ENCODE measurements around the gene EEF1A1. TPM values are rescaled to one million over a fixed set of nuclear protein-coding genes. Genes with fewer than 3 reads are reported as not detected.
"Not testable (repeated sequence)": the region's sequence is repeated elsewhere in the genome, so short reads cannot be mapped to it uniquely, and the experiment has no call there.

EEF1A1 gene
- total RNA-seq (1,000 to 10,000 TPM; 8,526 to 8,727 TPM), polyA plus RNA-seq (10,611 TPM)

- DNase-seq: peak; percentile 99 to 100 (median 99)
- peaks cover 64 to 71% (median 64%) of the 10 kb centered on the region in 3 donors for H3K4me1 Mint-ChIP-seq
- H3K27ac Mint-ChIP-seq: peak within 1 kb of the TSS; percentile 92 to 99 (median 99)
- peaks cover 0 to 11% of the 10 kb centered on the region in 2 donors for H3K27me3 Mint-ChIP-seq
- Histone ChIP-seq H3K27ac (ENCODE audit: low read depth, low read length) (peak within 1 kb of the TSS; percentile 100), H3K9me3 (ENCODE audit: low read length) (no peaks in the 10 kb centered on the region), H3K36me3 (ENCODE audit: insufficient read depth, low read length) (peaks cover 40% of the 10 kb centered on the region), H3K4me3 (ENCODE audit: low read length) (peak within 1 kb of the TSS; percentile 98), H3K27me3 (ENCODE audit: insufficient read depth, low read length, poor library complexity, severe bottlenecking) (no peaks in the 10 kb centered on the region), H3K4me1 (ENCODE audit: insufficient read depth, low read length) (peaks cover 48% of the 10 kb centered on the region)
- peak within 1 kb of the TSS; percentile 89 to 99 (median 96) for H3K4me3 Mint-ChIP-seq
- ChIA-PET POLR2A (interaction anchor here (0.6 to 4.8 kb wide), 19 partner anchors 17 to 1764 kb away, joined by 3 to 67 read pairs (median 5); partner anchors contain the start of genes CGAS, MTO1, SLC17A5 and TMEM30A), CTCF (interaction anchor here (0.8 to 5.4 kb wide), 8 partner anchors 59 to 132 kb away, joined by 3 to 36 read pairs (median 5); partner anchors contain the start of genes MTO1 and SLC17A5)
- peaks cover 22 to 59% (median 24%) of the 10 kb centered on the region in 3 donors for H3K36me3 Mint-ChIP-seq
- no peaks in the 10 kb centered on the region for H3K9me3 Mint-ChIP-seq
Observed at GRCh38 chr6:73520688-73521350, at the start of gene EEF1A1. EEF1A1 (minus strand) TSS chr6:73521032; CDS start chr6:73520026, 1,006 bp downstream.

GRCh38 chr6:73569121-73569520, 48.3 kb upstream of the EEF1A1 start:
- Histone ChIP-seq H3K9me3 (ENCODE audit: low read length) (no peaks in the 10 kb centered on the region), H3K27me3 (ENCODE audit: insufficient read depth, low read length, poor library complexity, severe bottlenecking) (no peaks in the 10 kb centered on the region), H3K4me3 (ENCODE audit: low read length) (no peak overlapping the region), H3K4me1 (ENCODE audit: insufficient read depth, low read length) (no peaks in the 10 kb centered on the region), H3K27ac (ENCODE audit: low read depth, low read length) (no peak overlapping the region), H3K36me3 (ENCODE audit: insufficient read depth, low read length) (no peaks in the 10 kb centered on the region)
- Mint-ChIP-seq H3K4me1 (peaks cover 0 to 9% (median 5%) of the 10 kb centered on the region in 3 donors), H3K9me3 (no peaks in the 10 kb centered on the region), H3K4me3 (no peak overlapping the region), H3K27me3 (no peaks in the 10 kb centered on the region), H3K36me3 (no peaks in the 10 kb centered on the region), H3K27ac (peak overlapping the region in 1 of 8 donors; percentile 40)
- CTCF ChIA-PET: interaction anchor here (1.2 to 1.4 kb wide), 2 partner anchors 16 to 30 kb away, joined by 3 to 5 read pairs; no protein-coding TSS in a partner anchor
- no peak for DNase-seq
- POLR2A ChIA-PET: no interaction called here

GRCh38 chr6:73566954-73567591, 46.2 kb upstream of the EEF1A1 start:
- DNase-seq: no peak
- no peaks in the 10 kb centered on the region for H3K27me3 Mint-ChIP-seq
- CTCF ChIA-PET: no interaction called here
- H3K9me3 ChIP-seq (ENCODE audit: low read length): no peaks in the 10 kb centered on the region
- H3K4me1 Mint-ChIP-seq: peaks cover 0 to 9% (median 5%) of the 10 kb centered on the region in 3 donors
- H3K27ac Mint-ChIP-seq: peak overlapping the region in 1 of 8 donors; percentile 34
- no peak overlapping the region for H3K4me3 Mint-ChIP-seq
- no peak overlapping the region for H3K4me3 ChIP-seq (ENCODE audit: low read length)
- no peaks in the 10 kb centered on the region for H3K4me1 ChIP-seq (ENCODE audit: insufficient read depth, low read length)
- H3K36me3 Mint-ChIP-seq: no peaks in the 10 kb centered on the region
- no peaks in the 10 kb centered on the region for H3K27me3 ChIP-seq (ENCODE audit: insufficient read depth, low read length, poor library complexity, severe bottlenecking)
- H3K9me3 Mint-ChIP-seq: no peaks in the 10 kb centered on the region
- POLR2A ChIA-PET: no interaction called here
- no peak overlapping the region for H3K27ac ChIP-seq (ENCODE audit: low read depth, low read length)
- H3K36me3 ChIP-seq (ENCODE audit: insufficient read depth, low read length): no peaks in the 10 kb centered on the region

- CTCF ChIA-PET, H3K9me3 Mint-ChIP-seq: not testable (repeated sequence)
Observed at GRCh38 chr6:73566486-73566871, 45.6 kb upstream of the EEF1A1 start.

GRCh38 chr6:73565767-73566485, 45.1 kb upstream of the EEF1A1 start:
- no peaks in the 10 kb centered on the region for H3K4me1 ChIP-seq (ENCODE audit: insufficient read depth, low read length)
- Mint-ChIP-seq H3K27ac (peak overlapping the region in 2 of 8 donors; percentile 4 to 83), H3K36me3 (no peaks in the 10 kb centered on the region), H3K9me3 (no peaks in the 10 kb centered on the region), H3K4me3 (no peak overlapping the region), H3K27me3 (no peaks in the 10 kb centered on the region), H3K4me1 (peaks cover 0 to under 1% (median 0%) of the 10 kb centered on the region in 3 donors)
- no peak for DNase-seq
- H3K36me3 ChIP-seq (ENCODE audit: insufficient read depth, low read length): no peaks in the 10 kb centered on the region
- no peak overlapping the region for H3K4me3 ChIP-seq (ENCODE audit: low read length)
- ChIA-PET POLR2A (no interaction called here), CTCF (no interaction called here)
- H3K27me3 ChIP-seq (ENCODE audit: insufficient read depth, low read length, poor library complexity, severe bottlenecking): no peaks in the 10 kb centered on the region
- H3K9me3 ChIP-seq (ENCODE audit: low read length): no peaks in the 10 kb centered on the region
- no peak overlapping the region for H3K27ac ChIP-seq (ENCODE audit: low read depth, low read length)

More at GRCh38 chr6:73566486-73566871, 45.6 kb upstream of the EEF1A1 start:
- H3K36me3 Mint-ChIP-seq; H3K4me3 ChIP-seq (ENCODE audit: low read length); H3K27ac Mint-ChIP-seq; POLR2A ChIA-PET; H3K27me3 Mint-ChIP-seq; H3K4me1 Mint-ChIP-seq; H3K36me3 ChIP-seq (ENCODE audit: insufficient read depth, low read length); H3K9me3 ChIP-seq (ENCODE audit: low read length); H3K4me3 Mint-ChIP-seq; H3K4me1 ChIP-seq (ENCODE audit: insufficient read depth, low read length); H3K27ac ChIP-seq (ENCODE audit: low read depth, low read length); DNase-seq; H3K27me3 ChIP-seq (ENCODE audit: insufficient read depth, low read length, poor library complexity, severe bottlenecking): not testable (repeated sequence)

GRCh38 chr6:73564578-73565345, 43.9 kb upstream of the EEF1A1 start:
- Histone ChIP-seq H3K27me3 (ENCODE audit: insufficient read depth, low read length, poor library complexity, severe bottlenecking) (no peaks in the 10 kb centered on the region), H3K36me3 (ENCODE audit: insufficient read depth, low read length) (no peaks in the 10 kb centered on the region), H3K4me3 (ENCODE audit: low read length) (no peak overlapping the region), H3K27ac (ENCODE audit: low read depth, low read length) (no peak overlapping the region), H3K4me1 (ENCODE audit: insufficient read depth, low read length) (no peaks in the 10 kb centered on the region), H3K9me3 (ENCODE audit: low read length) (no peaks in the 10 kb centered on the region)
- H3K4me3 Mint-ChIP-seq: no peak overlapping the region
- H3K27ac Mint-ChIP-seq: peak overlapping the region in 1 of 8 donors; percentile 15
- H3K36me3 Mint-ChIP-seq: no peaks in the 10 kb centered on the region
- no peak for DNase-seq
- H3K27me3 Mint-ChIP-seq: no peaks in the 10 kb centered on the region
- H3K4me1 Mint-ChIP-seq: peaks cover 0 to 8% (median 6%) of the 10 kb centered on the region in 3 donors
- ChIA-PET POLR2A (no interaction called here), CTCF (no interaction called here)
- no peaks in the 10 kb centered on the region for H3K9me3 Mint-ChIP-seq

- Mint-ChIP-seq H3K27me3 (no peaks in the 10 kb centered on the region), H3K4me3 (no peak overlapping the region), H3K27ac (peak overlapping the region in 1 of 8 donors; percentile 50), H3K9me3 (no peaks in the 10 kb centered on the region), H3K36me3 (no peaks in the 10 kb centered on the region), H3K4me1 (peaks cover 0 to 9% (median 8%) of the 10 kb centered on the region in 3 donors)
- Histone ChIP-seq H3K4me3 (ENCODE audit: low read length) (no peak overlapping the region), H3K27ac (ENCODE audit: low read depth, low read length) (no peak overlapping the region), H3K36me3 (ENCODE audit: insufficient read depth, low read length) (no peaks in the 10 kb centered on the region), H3K9me3 (ENCODE audit: low read length) (no peaks in the 10 kb centered on the region), H3K4me1 (ENCODE audit: insufficient read depth, low read length) (no peaks in the 10 kb centered on the region), H3K27me3 (ENCODE audit: insufficient read depth, low read length, poor library complexity, severe bottlenecking) (no peaks in the 10 kb centered on the region)
- CTCF ChIA-PET: no interaction called here
- no peak for DNase-seq
- POLR2A ChIA-PET: no interaction called here
Observed at GRCh38 chr6:73562558-73562957, 41.7 kb upstream of the EEF1A1 start.
